SK-N-SH (cell line): ENCODE data around the gene ITM2B. TPM values are rescaled to one million over a fixed set of nuclear protein-coding genes. Genes with fewer than 3 reads are reported as not detected.
A peak's percentile ranks its signal among the peaks of the same experiment; 100 is the strongest.

ENCODE experiments used
- CTCF ChIA-PET: fragments of 300-600, 350-600 bp; formaldehyde crosslinking; extraction: SDS; loops from one replicate; lab custom pipeline; 2021; lab: Yijun Ruan, JAX
- POLR2A ChIA-PET: fragments of 350-600 bp; sonication (Branson Sonifier 250); formaldehyde crosslinking; extraction: SDS; loops from one replicate; lab custom pipeline; 2020; ENCODE audit warnings: antibody characterized with exemption, inconsistent platforms; lab: Yijun Ruan, JAX
- DNase-seq: peaks from one replicate; pipeline ENCODE4 v3.0.0; 2012
- H2AFZ ChIP-seq: fragments of 200-600 bp; sonication (generic); 2 replicates; pipeline ENCODE4 v1.8.1; 2016; ENCODE audit warnings: antibody characterized with exemption, mild to moderate bottlenecking, low read depth
- H3F3A ChIP-seq: fragments of 200-600 bp; sonication (generic); replicated peaks from 2 replicates; pipeline ENCODE3; 2016; ENCODE audit warnings: antibody characterized with exemption, mild to moderate bottlenecking; ENCODE audit not compliant: insufficient read depth
- H3K27ac ChIP-seq, 2 experiments: fragments of 200-500 bp in 1 of 2; fragments of 200-600 bp in 1 of 2; sonication (Bioruptor generic) in 1 of 2; sonication (generic), shearing (Covaris generic) in 1 of 2; 2 replicates each; pipeline versions ENCODE4 v1.5.1 to v1.6.1; 2014 to 2016; ENCODE audit warnings: low read depth in 2 of 2, inconsistent platforms in 1 of 2, low read length in 1 of 2, mild to moderate bottlenecking in 1 of 2, mixed read lengths in 1 of 2
- H3K27me3 ChIP-seq: fragments of 200-600 bp; sonication (generic), shearing (Covaris generic); 2 replicates; pipeline ENCODE4 v1.6.1; 2016; ENCODE audit warnings: mixed run types; ENCODE audit not compliant: insufficient read depth
- H3K36me3 ChIP-seq, 2 experiments: fragments of 200-500 bp in 1 of 2; fragments of 200-600 bp in 1 of 2; sonication (Bioruptor generic) in 1 of 2; sonication (generic) in 1 of 2; replicated peaks in 1 of 2; 2 replicates each; pipeline versions ENCODE3 to v1.5.1; 2014 to 2016; ENCODE audit warnings: low read length in 1 of 2, mild to moderate bottlenecking in 1 of 2; ENCODE audit not compliant: insufficient read depth in 2 of 2, control insufficient read depth in 1 of 2
- H3K4me1 ChIP-seq, 2 experiments: fragments of 200-500 bp in 1 of 2; fragments of 200-600 bp in 1 of 2; sonication (Bioruptor generic) in 1 of 2; sonication (generic), shearing (Covaris generic) in 1 of 2; 2 replicates each; pipeline versions ENCODE4 v1.5.1 to v1.6.1; 2014 to 2016; ENCODE audit warnings: low read depth in 1 of 2, low read length in 1 of 2, mixed run types in 1 of 2; ENCODE audit not compliant: insufficient read depth in 2 of 2, control insufficient read depth in 1 of 2
- H3K4me2 ChIP-seq: fragments of 200-600 bp; sonication (generic), shearing (Covaris generic); 2 replicates; pipeline ENCODE4 v1.6.1; 2017; ENCODE audit warnings: mixed run types
- H3K4me3 ChIP-seq, 2 experiments: fragments of 200-500 bp in 1 of 2; fragments of 200-600 bp in 1 of 2; sonication (Bioruptor generic) in 1 of 2; sonication (generic), shearing (Covaris generic) in 1 of 2; 2 replicates each; pipeline versions ENCODE4 v1.5.1 to v1.8.1; 2014 to 2016; ENCODE audit warnings: low read depth in 2 of 2, inconsistent platforms in 1 of 2, low read length in 1 of 2, mild to moderate bottlenecking in 1 of 2, mixed read lengths in 1 of 2, moderate library complexity in 1 of 2
- H3K79me2 ChIP-seq: fragments of 200-600 bp; sonication (generic); 2 replicates; pipeline ENCODE4 v1.8.1; 2017; ENCODE audit warnings: mild to moderate bottlenecking; ENCODE audit not compliant: insufficient read depth
- H3K9ac ChIP-seq: fragments of 200-600 bp; sonication (generic); 2 replicates; pipeline ENCODE4 v1.6.1; 2017; ENCODE audit warnings: mixed run types
- H3K9me2 ChIP-seq: fragments of 200-600 bp; sonication (generic); 2 replicates; pipeline ENCODE4 v1.6.1; 2017; ENCODE audit warnings: mixed run types
- H3K9me3 ChIP-seq: fragments of 200-600 bp; sonication (generic); 2 replicates; pipeline ENCODE4 v1.6.1; 2017; ENCODE audit warnings: mixed run types, mild to moderate bottlenecking, moderate library complexity
- H4K20me1 ChIP-seq: fragments of 200-600 bp; sonication (generic); 2 replicates; pipeline ENCODE4 v1.6.1; 2017; ENCODE audit warnings: mild to moderate bottlenecking, mixed run types; ENCODE audit not compliant: insufficient read depth
- CTCF ChIP-seq: fragments of 200-600 bp; sonication (generic); IDR thresholded peaks from 2 replicates; pipeline ENCODE4 v1.6.1; 2017; ENCODE audit warnings: antibody characterized with exemption, mild to moderate bottlenecking, moderate library complexity
- EP300 ChIP-seq, 2 experiments: IDR thresholded peaks; 2 replicates each; pipeline versions ENCODE4 v1.4.0 to v1.6.1; 2012; ENCODE audit warnings: borderline replicate concordance in 1 of 2, low read depth in 1 of 2, low read length in 1 of 2
- EZH2phosphoT487 ChIP-seq: fragments of 200-600 bp; sonication (generic); IDR thresholded peaks from 2 replicates; pipeline ENCODE4 v1.6.1; 2017; ENCODE audit warnings: low read depth, mixed run types, mild to moderate bottlenecking, antibody characterized with exemption, moderate library complexity, borderline replicate concordance
- NFIC ChIP-seq: IDR thresholded peaks from 2 replicates; pipeline ENCODE4 v1.4.0; 2012; ENCODE audit warnings: borderline replicate concordance
- PBX3 ChIP-seq: IDR thresholded peaks from 2 replicates; pipeline ENCODE4; 2012
- POLR2AphosphoS5 ChIP-seq: IDR thresholded peaks from 2 replicates; pipeline ENCODE4 v1.6.1; 2012; ENCODE audit warnings: low read depth, low read length
- RAD21 ChIP-seq: IDR thresholded peaks from 2 replicates; pipeline ENCODE4 v1.6.1; 2012; ENCODE audit warnings: mild to moderate bottlenecking, low read length
- REST ChIP-seq: IDR thresholded peaks from 2 replicates; pipeline ENCODE4 v1.6.1; 2012; ENCODE audit warnings: mild to moderate bottlenecking, low read depth, low read length, moderate library complexity
- TAF1 ChIP-seq: IDR thresholded peaks from 2 replicates; pipeline ENCODE4 v1.6.1; 2012; ENCODE audit warnings: low read depth, mild to moderate bottlenecking, low read length, moderate library complexity, borderline replicate concordance
- TEAD4 ChIP-seq: IDR thresholded peaks from 2 replicates; pipeline ENCODE4 v1.4.0; 2012; ENCODE audit warnings: mild to moderate bottlenecking, borderline replicate concordance; ENCODE audit not compliant: insufficient read depth
- YY1 ChIP-seq: IDR thresholded peaks from 2 replicates; pipeline ENCODE4 v1.4.0; 2012; ENCODE audit warnings: low read depth, mild to moderate bottlenecking
- WGBS: methylation state at CpG from one replicate; pipeline ENCODE4 v1.1.6; 2017; ENCODE audit warnings: low lambda C conversion rate; 5-methylcytosine and 5-hydroxymethylcytosine counted together
- polyA plus RNA-seq, 3 experiments: library from polyadenylated mRNA; depleted of rRNA; stranded (reverse); fragments of >200 nt; gene quantifications; 2 replicates each; pipeline ENCODE4 v1.2.3, GENCODE V29; 2012

Gene ITM2B
- 184 and 186 TPM in 2 replicates for polyA plus RNA-seq (2012; rRNA removed)
- 266 and 330 TPM in 2 replicates for polyA plus RNA-seq (2012; cell fraction: cytosol; rRNA removed)
- polyA plus RNA-seq (2012; cell fraction: nucleus; rRNA removed): 81.7 and 136 TPM in 2 replicates

GRCh38 chr13:48233046-48233888 is at the start of gene ITM2B:
ITM2B (plus strand) TSS chr13:48233206; CDS start chr13:48233361, 155 bp downstream.
- CTCF ChIA-PET: interaction anchor here (0.6 to 1.7 kb wide), 8 partner anchors 9 to 139 kb away, joined by 3 to 5 read pairs (median 4); partner anchors contain the start of gene MED4
- DNase-seq: peak; percentile 97
- Histone ChIP-seq H3K79me2 (peaks cover 52% of the 10 kb centered on the region), H2AFZ (peak within 1 kb of the TSS; percentile 80), H3K4me3 (peak within 1 kb of the TSS; percentile 81 to 99), H3K9me2 (no peaks in the 10 kb centered on the region), H3K9ac (peak within 1 kb of the TSS; percentile 99), H3K27ac (peak within 1 kb of the TSS; percentile 73 to 94), H3F3A (peaks cover 17% of the 10 kb centered on the region), H4K20me1 (peaks cover 26% of the 10 kb centered on the region; the same call in 1 of the 2 replicates), H3K4me2 (peak within 1 kb of the TSS; percentile 69), H3K36me3 (peaks cover 0 to 4% of the 10 kb centered on the region in 2 experiments), H3K27me3 (no peaks in the 10 kb centered on the region), H3K9me3 (no peaks in the 10 kb centered on the region), H3K4me1 (peaks cover 18 to 22% of the 10 kb centered on the region in 2 experiments; a peak in 3 of 4 replicates)
- POLR2A ChIA-PET: interaction anchor here (0.6 to 1.2 kb wide), 4 partner anchors 11 to 299 kb away, joined by 3 to 7 read pairs (median 3); partner anchors contain the start of gene RCBTB2
- TF ChIP-seq RAD21 (peak; percentile 21; the same call in 1 of the 2 replicates), TEAD4 (no peak), YY1 (no peak), NFIC (no peak), EZH2phosphoT487 (no peak), PBX3 (0 out of 2 replicates have a peak, but pooled peaks have one; percentile 6), EP300 (IDR thresholded peaks at IDR 0.05; ENCODE audit: borderline replicate concordance in 1 of 2, low read depth in 1 of 2, low read length in 1 of 2) (no peak), CTCF (peak; percentile 48), TAF1 (peak; percentile 88), REST (peak; percentile 5; the same call in 1 of the 2 replicates), POLR2AphosphoS5 (peak; percentile 88)
- 2% methylated on average over 37 of the region's 94 CpGs for WGBS
